Kidney (tissue), 14 donors: ENCODE results near the gene LIME1. TPM values are rescaled to one million over a fixed set of nuclear protein-coding genes. Genes with fewer than 3 reads are reported as not detected.
A peak's percentile ranks its signal among the peaks of the same experiment; 100 is the strongest.

Experiments
- DNase-seq, 5 donors: peaks; one replicate each; pipeline ENCODE4 v3.0.0-alpha.2; 2013 to 2020
- FAIRE-seq: peaks from 2 replicates; lab custom pipeline; 2012; peaks lifted over from hg19 to GRCh38; lab: Jason Lieb, UNC
- H3K27ac ChIP-seq, 2 donors: one replicate each; pipeline ENCODE4 v1.7.0; 2013; ENCODE audit warnings: low read depth in 2 of 2, low read length in 2 of 2, inconsistent platforms in 1 of 2
- H3K27me3 ChIP-seq: one replicate; pipeline ENCODE4 v1.7.1; 2013; ENCODE audit warnings: low read length, inconsistent platforms; ENCODE audit not compliant: control insufficient read depth, insufficient read depth
- H3K36me3 ChIP-seq, 3 donors: one replicate each; pipeline versions ENCODE4 v1.7.0 to v1.7.1; 2013; ENCODE audit warnings: low read length in 3 of 3, control low read depth in 1 of 3, inconsistent platforms in 1 of 3; ENCODE audit not compliant: insufficient read depth in 3 of 3, control insufficient read depth in 2 of 3
- H3K4me1 ChIP-seq, 3 donors: one replicate each; pipeline versions ENCODE4 v1.7.0 to v1.7.1; 2013; ENCODE audit warnings: low read length in 3 of 3, inconsistent platforms in 1 of 3, low read depth in 1 of 3; ENCODE audit not compliant: control insufficient read depth in 2 of 3, insufficient read depth in 2 of 3
- H3K4me3 ChIP-seq, 3 donors: one replicate each; pipeline versions ENCODE4 v1.7.0 to v1.8.1; 2013; ENCODE audit warnings: low read length in 3 of 3, control low read depth in 1 of 3, inconsistent platforms in 1 of 3
- H3K9ac ChIP-seq, 3 donors: one replicate each; pipeline versions ENCODE4 v1.7.0 to v1.7.1; 2013; ENCODE audit warnings: low read length in 3 of 3, control low read depth in 1 of 3, inconsistent platforms in 1 of 3
- H3K9me3 ChIP-seq, 3 donors: one replicate each; pipeline versions ENCODE4 v1.7.0 to v1.7.1; 2013; ENCODE audit warnings: low read length in 3 of 3, control low read depth in 1 of 3, inconsistent platforms in 1 of 3; ENCODE audit not compliant: control insufficient read depth in 2 of 3, insufficient read depth in 1 of 3
- intact Hi-C: fragments of 100-400 bp; cut with DNase I; formaldehyde crosslinking; loops from one replicate; pipeline ENCODE4 v1.11.1; 2022
- polyA plus RNA-seq: library from polyadenylated mRNA; stranded (reverse); fragments of 350-450 nt; fragmentation: Illumina TruSeq; extraction: RNeasy Lipid Tissue Mini Kit (QIAGEN cat#74804); gene quantifications from one replicate; pipeline ENCODE4 v1.2.3, GENCODE V29; 2014; ENCODE audit warnings: low read depth, low replicate concordance; ENCODE audit not compliant: insufficient read depth
- total RNA-seq: library from RNA; stranded (reverse); fragmentation: NEBNext Ultra II Directional; extraction: Animal tissue kit (Norgen Biotek cat#: 25700); gene quantifications from one replicate; pipeline ENCODE4 v1.2.1, GENCODE V29; 2021
- TF ChIP-seq, protein P1 (sequence below): IDR thresholded peaks from 3 replicates; pipeline ENCODE4 v1.5.1; 2012; ENCODE audit warnings: mild to moderate bottlenecking, moderate library complexity, borderline replicate concordance; ENCODE audit not compliant: insufficient read depth; ENCODE audit errors: extremely low read depth
- donor health status: control.
- donor health status: control.
- donor health status: control.
- donor health status: control.
- donor health status: control.
- donor health status: DM: yes; HTN: yes; CAD: no.
- donor health status: Normal renal cell carcinoma (clear cell type).

The LIME1 gene
- total and polyA plus RNA-seq, 2 donors from 2014 or later: 12.1 to 114 TPM

DNA sequence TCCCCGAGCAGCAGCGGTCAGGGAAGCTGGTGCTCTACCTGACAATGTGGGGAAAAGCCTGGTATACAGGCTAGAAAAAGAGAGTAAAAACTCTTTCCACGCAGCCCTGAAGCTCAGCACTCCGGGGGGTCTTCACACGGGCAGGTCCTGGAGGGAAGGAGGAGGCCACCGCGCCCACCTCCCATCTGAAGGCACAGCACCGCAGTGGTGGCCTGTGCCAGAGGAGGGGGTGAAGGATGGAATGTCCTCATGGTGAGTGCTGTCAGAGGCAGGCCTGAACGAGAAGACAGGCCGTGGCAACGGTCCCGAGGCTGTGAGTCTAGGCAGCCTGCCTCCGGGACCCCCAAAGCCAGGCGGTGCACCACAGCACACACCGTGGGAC lies 9.0 kb downstream of the LIME1 start:
- TF ChIP-seq, protein P1, sequence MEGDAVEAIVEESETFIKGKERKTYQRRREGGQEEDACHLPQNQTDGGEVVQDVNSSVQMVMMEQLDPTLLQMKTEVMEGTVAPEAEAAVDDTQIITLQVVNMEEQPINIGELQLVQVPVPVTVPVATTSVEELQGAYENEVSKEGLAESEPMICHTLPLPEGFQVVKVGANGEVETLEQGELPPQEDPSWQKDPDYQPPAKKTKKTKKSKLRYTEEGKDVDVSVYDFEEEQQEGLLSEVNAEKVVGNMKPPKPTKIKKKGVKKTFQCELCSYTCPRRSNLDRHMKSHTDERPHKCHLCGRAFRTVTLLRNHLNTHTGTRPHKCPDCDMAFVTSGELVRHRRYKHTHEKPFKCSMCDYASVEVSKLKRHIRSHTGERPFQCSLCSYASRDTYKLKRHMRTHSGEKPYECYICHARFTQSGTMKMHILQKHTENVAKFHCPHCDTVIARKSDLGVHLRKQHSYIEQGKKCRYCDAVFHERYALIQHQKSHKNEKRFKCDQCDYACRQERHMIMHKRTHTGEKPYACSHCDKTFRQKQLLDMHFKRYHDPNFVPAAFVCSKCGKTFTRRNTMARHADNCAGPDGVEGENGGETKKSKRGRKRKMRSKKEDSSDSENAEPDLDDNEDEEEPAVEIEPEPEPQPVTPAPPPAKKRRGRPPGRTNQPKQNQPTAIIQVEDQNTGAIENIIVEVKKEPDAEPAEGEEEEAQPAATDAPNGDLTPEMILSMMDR: no peak
- intact Hi-C loops: no loop called here
- Histone ChIP-seq H3K9ac (no peak overlapping the region), H3K36me3 (peaks cover 0 to 13% (median 2%) of the 10 kb centered on the region in 3 donors), H3K9me3 (no peaks in the 10 kb centered on the region), H3K27me3 (no peaks in the 10 kb centered on the region), H3K4me3 (no peak overlapping the region), H3K4me1 (peaks cover 0 to 14% (median 5%) of the 10 kb centered on the region in 3 donors), H3K27ac (no peak overlapping the region)
- no peak for FAIRE-seq
- DNase-seq: peak in 1 of 5 donors; percentile 41

DNA sequence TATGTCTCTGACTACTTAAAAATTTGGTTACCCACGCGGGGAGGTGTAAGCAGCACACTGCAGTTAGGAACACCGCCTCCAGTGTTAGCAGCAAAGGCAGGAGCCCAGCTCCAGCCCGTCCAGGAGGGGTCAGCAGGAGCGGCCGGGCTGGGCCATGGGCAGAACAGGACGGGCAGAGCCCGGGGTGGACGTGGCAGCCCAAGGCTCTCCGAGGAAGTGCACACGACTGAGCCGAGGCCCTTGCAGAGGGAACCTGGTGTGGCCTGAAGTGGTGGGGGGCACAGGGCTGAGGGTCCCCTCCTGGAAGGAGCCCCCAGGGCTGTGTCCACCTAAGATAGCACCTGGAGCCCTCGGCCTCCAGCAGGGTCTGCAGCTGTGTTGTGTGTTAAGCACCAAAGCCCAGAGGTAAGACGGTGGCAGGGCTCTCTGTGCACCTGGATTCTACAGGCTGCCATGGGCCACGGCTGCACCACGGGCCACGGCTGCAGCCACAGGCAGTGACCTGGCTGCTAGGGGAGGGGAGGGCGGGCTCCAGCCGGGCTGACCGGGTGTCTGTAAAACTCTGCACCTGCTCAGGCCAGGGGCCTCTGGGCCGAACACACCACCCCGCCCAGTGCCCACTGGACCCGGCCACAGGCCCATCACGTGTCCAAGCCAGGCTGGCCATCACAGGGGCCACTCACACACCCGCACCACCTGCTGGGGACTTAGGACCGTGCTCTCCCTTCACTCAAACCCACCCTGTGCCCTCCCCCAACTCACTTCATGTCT lies 9.7 kb downstream of the LIME1 start:
- Histone ChIP-seq H3K4me1 (peaks cover 0 to 10% (median 5%) of the 10 kb centered on the region in 3 donors), H3K36me3 (peaks cover 0 to 13% (median 2%) of the 10 kb centered on the region in 3 donors), H3K9me3 (no peaks in the 10 kb centered on the region), H3K4me3 (no peak overlapping the region), H3K27ac (no peak overlapping the region), H3K9ac (no peak overlapping the region), H3K27me3 (no peaks in the 10 kb centered on the region)
- TF ChIP-seq, protein P1: no peak
- FAIRE-seq (no peak), DNase-seq (peak in 2 of 5 donors; percentile 44 to 70)
- intact Hi-C loops: no loop called here

DNA sequence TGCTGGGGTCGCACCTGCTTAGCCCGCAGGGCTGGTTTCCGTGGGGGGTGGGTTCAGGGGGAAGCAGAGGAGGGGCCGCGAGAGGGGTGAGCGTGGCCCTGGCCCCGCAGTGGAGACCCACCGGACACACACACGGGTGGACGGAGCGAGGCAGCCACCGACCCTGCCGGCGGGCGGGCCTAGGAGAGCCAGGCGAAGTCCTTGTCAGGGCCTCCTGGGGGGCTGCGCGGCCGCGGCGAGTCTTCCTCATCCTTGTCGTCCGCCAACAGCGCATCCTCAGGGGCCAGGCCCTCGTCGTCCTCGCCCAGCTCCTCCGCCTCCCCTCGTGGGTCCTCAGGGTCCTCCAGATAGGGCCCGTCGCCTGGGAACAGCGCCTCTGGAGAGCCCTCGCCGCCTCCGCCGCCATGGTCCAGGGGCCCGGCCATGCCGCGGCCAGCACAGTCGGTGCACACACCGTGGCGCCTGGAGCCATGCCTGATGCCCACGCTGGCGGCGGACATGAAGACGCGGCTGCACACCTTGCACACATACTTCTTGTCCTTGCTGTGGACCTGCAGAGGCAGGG lies 10.4 kb downstream of the LIME1 start:
- intact Hi-C loops: no loop called here
- no peak overlapping the region for H3K27ac ChIP-seq
- TF ChIP-seq, protein P1: no peak
- no peak overlapping the region for H3K4me3 ChIP-seq
- H3K4me1 ChIP-seq: peaks cover 0 to 5% (median 3%) of the 10 kb centered on the region in 3 donors
- no peak overlapping the region for H3K9ac ChIP-seq
- no peaks in the 10 kb centered on the region for H3K9me3 ChIP-seq
- peaks cover 0 to 10% (median 2%) of the 10 kb centered on the region in 3 donors for H3K36me3 ChIP-seq
- FAIRE-seq (no peak), DNase-seq (peak in 2 of 5 donors; percentile 44 to 71)
- no peaks in the 10 kb centered on the region for H3K27me3 ChIP-seq
